Osteoblast (primary cell): Measurements from ENCODE around the gene UQCRHL. TPM values are rescaled to one million over a fixed set of nuclear protein-coding genes. Genes with fewer than 3 reads are reported as not detected.

Experiments
- DNase-seq: peaks from one replicate; pipeline ENCODE4 v3.0.0; 2011; ENCODE audit warnings: low spot score, mixed read lengths; ENCODE audit not compliant: insufficient read length; ENCODE audit errors: missing footprints
- H2AFZ ChIP-seq: 2 replicates; pipeline ENCODE4 v1.6.0; 2011; ENCODE audit warnings: mild to moderate bottlenecking, low read length
- H3K27ac ChIP-seq: 2 replicates; pipeline ENCODE4 v1.5.1; 2011; ENCODE audit warnings: mild to moderate bottlenecking, low read depth, low read length, moderate library complexity
- H3K27me3 ChIP-seq: 2 replicates; pipeline ENCODE4 v1.6.0; 2012; ENCODE audit warnings: mild to moderate bottlenecking, control low read depth, inconsistent platforms, low read length, moderate library complexity; ENCODE audit not compliant: insufficient read depth
- H3K36me3 ChIP-seq: 2 replicates; pipeline ENCODE4 v1.5.1; 2011; ENCODE audit warnings: mild to moderate bottlenecking, low read length, control low read depth, moderate library complexity; ENCODE audit not compliant: insufficient read depth
- H3K4me1 ChIP-seq: 2 replicates; pipeline ENCODE4 v1.5.1; 2011; ENCODE audit warnings: mild to moderate bottlenecking, low read length, control low read depth, moderate library complexity; ENCODE audit not compliant: insufficient read depth
- H3K4me2 ChIP-seq: 2 replicates; pipeline ENCODE4 v1.6.0; 2011; ENCODE audit warnings: mild to moderate bottlenecking, low read length; ENCODE audit not compliant: insufficient read depth
- H3K4me3 ChIP-seq: fragments of 200-600 bp; sonication (generic); 3 replicates; pipeline ENCODE4 v1.5.1; 2012; ENCODE audit warnings: mild to moderate bottlenecking, low read length, inconsistent platforms; ENCODE audit not compliant: insufficient read depth
- H3K79me2 ChIP-seq: 2 replicates; pipeline ENCODE4 v1.6.0; 2012; ENCODE audit warnings: mild to moderate bottlenecking, low read length, control low read depth, inconsistent platforms; ENCODE audit not compliant: insufficient read depth
- H3K9me3 ChIP-seq: 2 replicates; pipeline ENCODE4 v1.5.1; 2011; ENCODE audit warnings: low read depth, low read length, control low read depth
- H4K20me1 ChIP-seq: 2 replicates; pipeline ENCODE4 v1.6.0; 2012; ENCODE audit warnings: mild to moderate bottlenecking, low read length, control low read depth; ENCODE audit not compliant: insufficient read depth
- CTCF ChIP-seq: IDR thresholded peaks from 2 replicates; pipeline ENCODE4 v1.5.1; 2011; ENCODE audit warnings: mild to moderate bottlenecking, low read depth, low read length, moderate library complexity; ENCODE audit errors: extremely low read depth
- total RNA-seq: library from RNA; depleted of rRNA; stranded (reverse); fragments of >200 nt; gene quantifications from 2 replicates; pipeline ENCODE4 v1.2.3, GENCODE V29; 2012

Gene UQCRHL
- total RNA-seq, 1 donor = 1.1 TPM

DNA sequence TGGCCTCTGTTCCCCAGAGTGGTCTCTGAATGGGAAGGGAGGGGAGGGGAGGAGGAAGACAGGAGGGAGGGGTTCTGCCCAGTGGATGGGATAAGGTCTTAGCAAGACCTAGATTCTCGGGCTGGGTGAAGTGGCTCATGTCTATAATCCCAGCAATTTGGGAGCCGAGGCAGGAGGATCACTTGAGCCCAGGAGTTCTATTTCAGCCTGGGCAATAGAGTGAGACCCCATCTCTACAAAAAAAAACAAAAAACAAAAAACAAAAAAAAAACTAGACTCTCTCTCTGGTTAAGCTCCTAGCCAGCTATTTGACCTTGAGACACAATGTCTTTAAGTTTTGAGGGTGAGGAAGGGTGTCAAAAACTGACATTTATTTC, 11.4 kb downstream of the UQCRHL start:
- Histone ChIP-seq H3K4me1 (peaks cover 59% of the 10 kb centered on the region), H3K27ac (peak overlapping the region; percentile 82), H3K79me2 (no peaks in the 10 kb centered on the region), H3K36me3 (no peaks in the 10 kb centered on the region), H3K4me3 (no peak overlapping the region), H3K27me3 (no peaks in the 10 kb centered on the region), H4K20me1 (no peaks in the 10 kb centered on the region), H3K4me2 (peak overlapping the region; percentile 46), H3K9me3 (no peaks in the 10 kb centered on the region), H2AFZ (no peak overlapping the region)
- no peak for DNase-seq
- no peak for TF ChIP-seq CTCF

GRCh38 chr1:15788624-15789301, 18.7 kb downstream of the UQCRHL start:
- no peak overlapping the region for H3K4me3 ChIP-seq
- no peak for DNase-seq
- no peaks in the 10 kb centered on the region for H3K79me2 ChIP-seq
- H4K20me1 ChIP-seq = peaks cover 5% of the 10 kb centered on the region
- H3K27me3 ChIP-seq = no peaks in the 10 kb centered on the region
- peak overlapping the region; percentile 32 for H2AFZ ChIP-seq
- no peak for TF ChIP-seq CTCF
- peaks cover 13% of the 10 kb centered on the region for H3K36me3 ChIP-seq
- no peak overlapping the region for H3K4me2 ChIP-seq
- peak overlapping the region; percentile 71 for H3K27ac ChIP-seq
- no peaks in the 10 kb centered on the region for H3K9me3 ChIP-seq
- H3K4me1 ChIP-seq = peaks cover 20% of the 10 kb centered on the region

GRCh38 chr1:15786581-15786980, 20.9 kb downstream of the UQCRHL start:
- no peak for TF ChIP-seq CTCF
- peak; percentile 81 for DNase-seq
- Histone ChIP-seq H3K4me3 (no peak overlapping the region), H3K4me2 (no peak overlapping the region), H4K20me1 (peaks cover 9% of the 10 kb centered on the region), H2AFZ (no peak overlapping the region), H3K27ac (peak overlapping the region; percentile 58), H3K9me3 (no peaks in the 10 kb centered on the region), H3K27me3 (no peaks in the 10 kb centered on the region), H3K36me3 (peaks cover 22% of the 10 kb centered on the region), H3K79me2 (no peaks in the 10 kb centered on the region), H3K4me1 (peaks cover 16% of the 10 kb centered on the region)

DNA sequence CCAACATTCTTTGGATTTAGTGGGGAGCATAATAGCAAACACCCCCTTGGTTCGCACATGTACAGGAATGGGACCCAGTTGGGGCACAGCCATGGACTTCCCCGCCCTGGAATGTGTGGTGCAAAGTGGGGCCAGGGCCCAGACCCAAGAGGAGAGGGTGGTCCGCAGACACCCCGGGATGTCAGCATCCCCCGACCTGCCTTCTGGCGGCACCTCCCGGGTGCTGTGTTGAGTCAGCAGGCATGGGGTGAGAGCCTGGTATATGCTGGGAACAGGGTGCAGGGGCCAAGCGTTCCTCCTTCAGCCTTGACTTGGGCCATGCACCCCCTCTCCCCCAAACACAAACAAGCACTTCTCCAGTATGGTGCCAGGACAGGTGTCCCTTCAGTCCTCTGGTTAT, 21.8 kb downstream of the UQCRHL start:
- H3K27ac ChIP-seq = peak overlapping the region; percentile 58
- no peaks in the 10 kb centered on the region for H3K27me3 ChIP-seq
- peaks cover 9% of the 10 kb centered on the region for H4K20me1 ChIP-seq
- H3K9me3 ChIP-seq = no peaks in the 10 kb centered on the region
- DNase-seq = no peak
- peaks cover 30% of the 10 kb centered on the region for H3K36me3 ChIP-seq
- no peak overlapping the region for H3K4me2 ChIP-seq
- no peak overlapping the region for H3K4me3 ChIP-seq
- TF ChIP-seq CTCF = no peak
- H3K79me2 ChIP-seq = no peaks in the 10 kb centered on the region
- H2AFZ ChIP-seq = no peak overlapping the region
- H3K4me1 ChIP-seq = peaks cover 16% of the 10 kb centered on the region
